ENCODE data around the gene LENG8. TPM values are rescaled to one million over a fixed set of nuclear protein-coding genes. Genes with fewer than 3 reads are reported as not detected.
A peak's percentile ranks its signal among the peaks of the same experiment; 100 is the strongest.
"Not testable (repeated sequence)": the region's sequence is repeated elsewhere in the genome, so short reads cannot be mapped to it uniquely, and the experiment has no call there.

The LENG8 gene
- total RNA-seq, 1 donor from 2014 or later = 69.1 TPM

GRCh38 chr19:54435551-54436016, 13.4 kb upstream of the LENG8 start:
- DNase-seq (no peak), ATAC-seq (peak; percentile 7)
- intact Hi-C loops (cut with micrococcal nuclease) = no loop called here

- DNase-seq (no peak), ATAC-seq (peak; percentile 35)
- intact Hi-C loops (cut with micrococcal nuclease) = no loop called here
These were observed 12.9 kb upstream of the LENG8 start for GRCh38 chr19:54436031-54436523.

GRCh38 chr19:54436628-54437252, 12.3 kb upstream of the LENG8 start:
- ATAC-seq = peak; percentile 34

GRCh38 chr19:54439174-54439851, 9.7 kb upstream of the LENG8 start:
- no peak for DNase-seq
- ATAC-seq = peak; percentile 47
- intact Hi-C loops (cut with micrococcal nuclease) = no loop called here

More at GRCh38 chr19:54436628-54437252, 12.3 kb upstream of the LENG8 start:
- intact Hi-C loops (cut with micrococcal nuclease) = no loop called here
- no peak for DNase-seq

GRCh38 chr19:54440641-54441040, 8.4 kb upstream of the LENG8 start:
- intact Hi-C loops (cut with micrococcal nuclease) = no loop called here
- ATAC-seq = no peak
- DNase-seq = no peak

GRCh38 chr19:54444737-54445136, 4.3 kb upstream of the LENG8 start:
- DNase-seq (no peak), ATAC-seq (no peak)
- intact Hi-C loops (cut with micrococcal nuclease) = no loop called here

GRCh38 chr19:54446349-54446748, 2.6 kb upstream of the LENG8 start:
- ATAC-seq; DNase-seq; intact Hi-C loops (cut with micrococcal nuclease): not testable (repeated sequence)

- peak; percentile 35 for ATAC-seq
- intact Hi-C loops (cut with micrococcal nuclease) = no loop called here
- DNase-seq = peak; percentile 67
These were observed 792 bp upstream of the LENG8 start for GRCh38 chr19:54448040-54448773.

GRCh38 chr19:54449701-54450069, 686 bp downstream of the LENG8 start:
- intact Hi-C loops (cut with micrococcal nuclease) = no loop called here
- no peak for DNase-seq
- ATAC-seq = no peak

- ATAC-seq (no peak), DNase-seq (no peak)
- intact Hi-C loops (cut with micrococcal nuclease) = no loop called here
These were observed 2.4 kb downstream of the LENG8 start for GRCh38 chr19:54451331-54451871.

GRCh38 chr19:54451997-54452396, 3.0 kb downstream of the LENG8 start:
- ATAC-seq (no peak), DNase-seq (no peak)
- intact Hi-C loops (cut with micrococcal nuclease) = no loop called here

- ATAC-seq (no peak), DNase-seq (no peak)
- intact Hi-C loops (cut with micrococcal nuclease) = no loop called here
These were observed 3.6 kb downstream of the LENG8 start for GRCh38 chr19:54452626-54453025.

- intact Hi-C loops (cut with micrococcal nuclease) = no loop called here
- DNase-seq = no peak
These were observed 5.2 kb downstream of the LENG8 start for GRCh38 chr19:54453921-54454780.

GRCh38 chr19:54454781-54455675, 6.0 kb downstream of the LENG8 start:
- DNase-seq = no peak
- ATAC-seq = no peak
- intact Hi-C loops (cut with micrococcal nuclease) = no loop called here

More at GRCh38 chr19:54453921-54454780, 5.2 kb downstream of the LENG8 start:
- no peak for ATAC-seq

- intact Hi-C loops (cut with micrococcal nuclease) = no loop called here
These were observed 6.9 kb downstream of the LENG8 start for GRCh38 chr19:54455786-54456422.

GRCh38 chr19:54456423-54457373, 7.7 kb downstream of the LENG8 start:
- DNase-seq (no peak), ATAC-seq (no peak)
- intact Hi-C loops (cut with micrococcal nuclease) = no loop called here

More at GRCh38 chr19:54455786-54456422, 6.9 kb downstream of the LENG8 start:
- no peak for ATAC-seq
- no peak for DNase-seq
